Thyroid gland (tissue), 4 donors: ENCODE measurements around the gene ZNF484.
"Not testable (repeated sequence)": the region's sequence is repeated elsewhere in the genome, so short reads cannot be mapped to it uniquely, and the experiment has no call there.

Experiments used
- POLR2A ChIP-seq, 2 donors: fragments of 450-650 bp; IDR thresholded peaks; one replicate each; pipeline ENCODE4 v1.6.1; 2017; ENCODE audit warnings: antibody characterized with exemption in 2 of 2, mild to moderate bottlenecking in 2 of 2, moderate library complexity in 1 of 2
- TF ChIP-seq, protein P1 (sequence below), 6 experiments: fragments of 200-600 bp in 3 of 6; fragments of 450-650 bp in 3 of 6; sonication (generic) in 3 of 6; IDR thresholded peaks; one replicate each; pipeline ENCODE4 v1.5.1; 2016 to 2019; ENCODE audit warnings: antibody characterized with exemption in 6 of 6, mild to moderate bottlenecking in 2 of 6, inconsistent platforms in 1 of 6, moderate library complexity in 1 of 6

DNA sequence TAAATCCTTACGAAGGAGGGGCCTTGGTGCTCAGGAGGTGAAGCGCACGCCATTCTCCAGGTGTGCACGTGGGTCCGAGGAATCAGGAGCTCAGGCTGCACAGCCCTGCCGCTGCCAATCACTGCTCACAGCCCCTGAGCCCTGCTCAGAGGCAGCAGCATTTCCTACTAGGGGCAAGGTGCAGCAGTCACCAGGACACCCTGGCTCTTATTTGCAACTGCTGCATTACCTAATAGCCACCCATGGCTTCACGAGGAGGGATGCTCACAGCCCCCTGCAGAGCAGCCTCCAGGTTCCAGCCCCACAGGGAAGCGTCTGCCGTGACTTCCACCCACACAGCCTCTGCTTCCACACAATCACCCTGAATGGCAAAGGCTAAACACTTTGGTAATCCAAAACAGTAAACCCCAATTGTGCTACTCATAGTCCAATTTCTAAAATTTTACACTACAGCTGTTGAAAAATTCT lies 81.5 kb downstream of the ZNF484 start:
- not testable (repeated sequence) for TF ChIP-seq POLR2A (IDR thresholded peaks at IDR 0.05)
- TF ChIP-seq, protein P1, sequence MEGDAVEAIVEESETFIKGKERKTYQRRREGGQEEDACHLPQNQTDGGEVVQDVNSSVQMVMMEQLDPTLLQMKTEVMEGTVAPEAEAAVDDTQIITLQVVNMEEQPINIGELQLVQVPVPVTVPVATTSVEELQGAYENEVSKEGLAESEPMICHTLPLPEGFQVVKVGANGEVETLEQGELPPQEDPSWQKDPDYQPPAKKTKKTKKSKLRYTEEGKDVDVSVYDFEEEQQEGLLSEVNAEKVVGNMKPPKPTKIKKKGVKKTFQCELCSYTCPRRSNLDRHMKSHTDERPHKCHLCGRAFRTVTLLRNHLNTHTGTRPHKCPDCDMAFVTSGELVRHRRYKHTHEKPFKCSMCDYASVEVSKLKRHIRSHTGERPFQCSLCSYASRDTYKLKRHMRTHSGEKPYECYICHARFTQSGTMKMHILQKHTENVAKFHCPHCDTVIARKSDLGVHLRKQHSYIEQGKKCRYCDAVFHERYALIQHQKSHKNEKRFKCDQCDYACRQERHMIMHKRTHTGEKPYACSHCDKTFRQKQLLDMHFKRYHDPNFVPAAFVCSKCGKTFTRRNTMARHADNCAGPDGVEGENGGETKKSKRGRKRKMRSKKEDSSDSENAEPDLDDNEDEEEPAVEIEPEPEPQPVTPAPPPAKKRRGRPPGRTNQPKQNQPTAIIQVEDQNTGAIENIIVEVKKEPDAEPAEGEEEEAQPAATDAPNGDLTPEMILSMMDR (IDR thresholded peaks at IDR 0.05), result not testable (repeated sequence)
